Stimulated activated CD8-positive, alpha-beta memory T cell treated with anti-CD3 and anti-CD28 coated beads, Interleukin-7, amount 100 ng/mL, for 24 hours (primary cell): ENCODE results near the gene IFNG.
A peak's percentile ranks its signal among the peaks of the same experiment; 100 is the strongest.
"Not testable (repeated sequence)": the region's sequence is repeated elsewhere in the genome, so short reads cannot be mapped to it uniquely, and the experiment has no call there.

ENCODE experiments used
- DNase-seq: peaks from one replicate; pipeline ENCODE4 v3.0.0-alpha.2; 2020; ENCODE audit warnings: low read depth

The IFNG gene

DNA sequence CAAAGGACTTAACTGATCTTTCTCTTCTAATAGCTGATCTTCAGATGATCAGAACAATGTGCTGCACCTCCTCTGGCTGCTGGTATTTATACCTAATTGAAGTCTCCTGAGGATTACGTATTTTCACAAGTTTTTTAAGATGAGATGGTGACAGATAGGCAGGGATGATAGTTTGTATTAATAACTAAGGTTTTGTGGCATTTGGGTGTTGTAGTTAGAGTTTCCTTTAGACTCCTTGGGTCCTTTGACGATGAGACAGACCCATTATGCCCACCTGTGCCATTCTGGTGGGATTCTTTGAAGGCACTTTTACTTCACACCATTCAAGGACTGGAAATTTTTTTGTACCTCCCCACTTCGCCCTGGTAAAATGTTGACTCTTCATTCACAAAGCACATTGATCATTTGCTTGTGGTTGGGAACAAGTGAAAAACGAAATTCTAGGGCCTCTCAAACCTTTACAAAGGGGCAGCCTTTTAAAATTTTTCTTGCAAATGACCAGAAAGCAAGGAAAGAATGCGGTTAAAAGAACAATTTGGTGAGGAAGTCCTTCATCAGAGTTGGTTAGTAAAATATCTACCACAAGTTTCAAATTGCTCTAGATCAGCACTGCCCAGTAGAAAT is at the start of gene IFNG:
IFNG (minus strand) TSS at position 60 of the 624 bp plus-strand sequence. CDS start 125 bp downstream, outside the sequence.
- DNase-seq: no peak

DNA sequence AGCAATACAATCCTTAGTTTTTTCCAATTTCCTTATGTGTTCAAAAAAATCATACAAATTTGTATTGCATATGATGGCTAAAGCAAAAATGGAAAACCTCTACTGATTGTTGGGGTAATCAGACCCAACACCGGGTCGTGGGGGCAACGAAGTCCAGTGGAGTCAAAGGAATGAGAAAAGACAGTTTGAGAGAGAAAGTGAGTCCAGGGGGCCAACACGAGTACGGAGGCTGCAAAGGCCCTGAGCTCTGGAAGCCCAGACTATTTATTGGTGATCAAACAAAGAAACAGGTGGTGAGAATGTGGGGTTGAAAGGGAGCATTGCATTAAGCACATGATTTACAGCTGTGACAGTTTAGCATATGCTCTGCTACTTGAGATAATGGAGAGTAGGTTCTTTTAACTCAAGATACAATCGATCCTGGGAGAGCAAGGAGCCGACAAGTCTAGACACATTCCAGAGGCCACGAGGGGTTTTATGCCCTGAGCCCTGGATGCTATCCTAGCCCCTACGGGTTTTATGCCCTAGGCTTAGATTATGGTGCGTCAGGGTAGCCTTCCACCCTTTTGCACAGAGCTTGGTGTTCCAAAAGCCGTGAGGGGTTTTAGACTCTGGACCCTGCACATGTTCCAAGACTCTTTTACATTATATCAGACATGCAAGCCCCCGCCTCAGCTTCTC is 49.6 kb upstream of the IFNG start:
- DNase-seq: not testable (repeated sequence)

DNA sequence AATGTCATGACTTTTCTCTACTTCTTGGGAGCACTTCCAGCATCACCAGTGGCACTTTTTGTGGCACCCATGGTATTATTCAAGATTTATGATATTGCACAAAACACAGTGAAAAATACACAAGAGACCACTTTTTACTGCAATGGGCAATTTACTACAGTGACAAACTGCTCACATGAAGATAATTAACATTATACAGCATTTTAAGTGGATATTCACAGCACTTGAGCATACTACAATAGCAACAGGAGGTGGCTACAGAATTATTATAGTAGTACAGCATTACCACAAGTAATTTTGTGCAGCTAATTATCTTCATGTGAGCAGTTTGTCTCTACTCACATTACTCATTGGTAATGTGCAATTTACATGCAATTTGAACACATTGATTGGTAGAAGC is 47.7 kb upstream of the IFNG start:
- no peak for DNase-seq

DNA sequence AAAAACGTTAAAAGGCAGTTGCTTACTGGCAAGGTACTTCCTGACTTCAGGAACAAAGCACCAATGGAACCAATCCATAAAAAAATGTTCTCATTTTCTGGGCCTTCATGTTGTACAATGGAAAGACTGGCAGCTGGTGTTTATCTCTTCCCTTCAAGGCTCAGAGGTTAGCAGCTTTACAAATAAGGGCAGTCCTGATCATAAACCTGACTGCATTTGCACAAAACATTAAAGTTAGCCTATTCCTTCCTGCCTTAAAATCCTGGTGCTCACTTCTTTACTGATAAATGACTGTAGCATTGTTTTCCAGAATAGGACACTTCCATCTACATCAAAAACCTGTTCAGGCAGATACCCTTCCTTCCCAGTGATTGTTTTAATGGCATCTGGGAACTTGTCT is 46.9 kb upstream of the IFNG start:
- no peak for DNase-seq

DNA sequence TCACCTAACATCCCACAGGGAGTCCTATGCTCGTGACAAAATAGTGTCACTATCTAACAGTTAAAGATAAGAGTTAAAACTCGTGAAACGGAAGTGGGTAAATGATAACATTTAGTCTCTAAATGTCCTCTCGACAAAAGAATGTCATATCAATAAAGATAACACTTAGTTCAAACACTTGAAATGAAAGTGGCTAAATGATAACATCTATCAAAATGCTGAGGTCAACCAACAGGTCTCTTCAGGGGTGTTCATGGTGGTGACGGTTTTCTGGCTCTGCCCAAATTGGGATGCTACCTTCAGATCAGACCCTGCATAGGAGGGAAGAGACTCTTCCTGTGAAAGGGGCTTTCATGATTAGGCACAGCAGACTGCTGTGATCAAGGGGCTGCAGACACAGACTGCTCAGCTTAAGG is 43.9 kb upstream of the IFNG start:
- DNase-seq: no peak

DNA sequence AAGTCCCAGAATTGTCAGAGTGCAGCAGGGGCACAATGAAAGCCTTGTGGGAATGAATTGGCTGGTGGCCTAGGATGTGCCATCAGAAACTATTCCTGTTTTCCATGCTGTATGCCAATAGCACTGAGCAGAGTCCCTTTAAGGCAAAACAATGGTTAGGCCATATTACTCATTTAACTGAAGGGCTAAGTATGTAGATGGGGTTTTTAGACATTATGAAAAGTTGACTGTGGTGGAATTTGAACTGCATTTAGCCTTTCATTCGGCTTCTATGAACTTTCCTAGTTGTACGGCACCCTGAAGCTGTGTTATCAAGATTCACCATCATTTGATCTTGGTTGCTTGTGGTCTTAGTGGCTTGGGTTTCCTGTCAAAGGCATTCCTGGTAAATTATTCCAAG is 41.3 kb upstream of the IFNG start:
- DNase-seq: no peak

DNA sequence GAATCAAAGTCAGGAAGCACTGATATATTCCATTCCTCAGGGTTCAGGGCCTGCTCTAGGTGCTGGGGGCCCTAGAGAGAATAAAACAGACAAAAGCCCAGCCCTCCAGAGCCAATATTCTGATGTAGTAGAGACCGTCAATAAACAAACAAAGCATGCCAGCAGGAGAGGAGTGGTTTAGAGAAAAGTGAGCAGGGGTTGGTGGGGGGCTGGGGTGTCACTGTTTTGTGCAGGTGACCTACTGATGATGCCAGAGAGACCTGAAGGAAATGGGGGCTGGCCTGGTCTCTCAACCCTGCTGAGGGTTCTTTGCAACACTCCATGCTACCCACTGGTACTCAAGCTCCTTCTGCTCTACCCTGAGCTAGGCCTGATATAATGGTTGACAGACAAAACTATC is 39.6 kb upstream of the IFNG start:
- DNase-seq: no peak

DNA sequence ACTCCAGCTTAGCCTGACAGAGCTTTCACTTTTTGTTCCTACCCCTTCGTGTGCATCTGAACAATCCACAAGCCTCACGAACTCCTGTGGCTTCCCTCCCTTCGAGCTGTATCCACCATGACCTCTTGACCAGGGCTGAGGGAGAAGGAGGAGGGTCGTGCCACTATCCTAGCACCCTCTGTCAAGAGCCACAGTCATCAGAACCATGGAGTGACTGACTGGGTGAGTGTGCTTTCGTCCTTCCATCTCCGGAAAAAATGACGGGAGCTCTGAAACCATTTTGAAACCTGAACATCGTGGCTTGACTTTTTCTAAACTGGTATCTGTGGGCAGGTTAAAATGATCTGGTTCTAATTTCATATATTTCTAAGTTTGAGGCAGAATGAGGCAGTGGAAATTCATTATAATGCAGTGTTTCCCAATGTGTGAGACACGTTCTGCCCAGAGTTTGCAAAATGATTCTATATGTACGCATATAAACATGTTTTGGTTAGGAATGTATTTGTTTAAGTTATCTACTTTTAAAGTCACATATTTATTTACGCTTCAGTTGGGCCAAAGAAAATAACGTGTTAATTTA is 39.1 kb upstream of the IFNG start:
- no peak for DNase-seq

DNA sequence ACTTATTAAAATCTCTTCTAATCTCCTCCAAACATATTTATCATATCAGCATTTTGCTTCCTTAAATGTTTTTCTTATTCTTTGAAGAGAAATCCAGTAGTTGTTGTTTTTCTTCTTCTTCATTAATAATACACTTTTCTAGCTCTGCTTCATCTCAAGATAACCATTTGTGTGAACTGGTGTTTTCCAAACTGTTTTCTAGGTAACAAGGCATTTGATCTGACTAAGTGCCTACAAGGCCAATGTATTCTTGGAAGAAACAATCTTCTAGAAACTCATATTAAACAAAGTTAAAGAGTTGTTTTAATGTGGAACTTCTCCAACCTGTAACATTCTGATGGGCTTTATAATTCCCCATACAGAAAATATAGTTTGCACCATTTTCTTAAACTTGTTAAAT is 30.8 kb upstream of the IFNG start:
- no peak for DNase-seq

DNA sequence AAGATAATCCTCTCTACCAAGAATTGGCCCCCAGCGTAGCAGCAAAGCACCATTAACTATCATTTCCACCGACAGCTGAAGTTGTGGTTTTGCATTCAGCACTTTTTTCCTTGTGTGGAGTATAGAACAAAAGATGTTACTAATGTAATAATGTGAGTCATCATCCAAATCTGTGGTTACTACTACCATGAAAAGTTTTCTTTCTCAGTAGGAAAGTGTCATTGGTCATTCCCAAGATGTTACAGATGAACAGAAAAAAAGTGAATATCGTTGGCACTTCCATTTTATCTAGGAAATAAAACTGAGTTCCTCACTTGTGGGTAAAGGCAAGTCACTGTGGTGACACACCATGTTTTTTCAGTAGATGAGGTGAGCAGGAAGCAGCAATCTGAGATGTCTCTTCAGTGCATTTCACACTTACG is 30.3 kb upstream of the IFNG start:
- no peak for DNase-seq

DNA sequence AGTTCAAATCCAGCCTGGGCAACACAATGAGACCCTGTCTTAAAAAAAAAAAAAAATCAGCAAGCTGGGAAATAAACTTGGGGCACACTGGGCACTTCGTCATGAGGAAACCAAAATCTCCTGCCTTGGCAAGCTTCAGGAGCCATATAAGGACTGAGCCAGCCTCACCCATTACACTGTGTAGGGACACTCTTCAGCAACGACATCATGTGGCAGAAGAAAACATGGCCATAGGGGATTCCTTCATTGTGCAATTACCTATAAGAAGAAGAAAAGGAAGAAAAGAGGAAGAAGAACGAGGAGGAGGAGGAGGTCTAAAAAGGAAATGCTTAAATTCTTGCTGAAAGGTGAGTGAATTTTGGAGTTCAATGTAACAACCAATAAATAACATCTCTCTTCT is 26.1 kb upstream of the IFNG start:
- DNase-seq: no peak

DNA sequence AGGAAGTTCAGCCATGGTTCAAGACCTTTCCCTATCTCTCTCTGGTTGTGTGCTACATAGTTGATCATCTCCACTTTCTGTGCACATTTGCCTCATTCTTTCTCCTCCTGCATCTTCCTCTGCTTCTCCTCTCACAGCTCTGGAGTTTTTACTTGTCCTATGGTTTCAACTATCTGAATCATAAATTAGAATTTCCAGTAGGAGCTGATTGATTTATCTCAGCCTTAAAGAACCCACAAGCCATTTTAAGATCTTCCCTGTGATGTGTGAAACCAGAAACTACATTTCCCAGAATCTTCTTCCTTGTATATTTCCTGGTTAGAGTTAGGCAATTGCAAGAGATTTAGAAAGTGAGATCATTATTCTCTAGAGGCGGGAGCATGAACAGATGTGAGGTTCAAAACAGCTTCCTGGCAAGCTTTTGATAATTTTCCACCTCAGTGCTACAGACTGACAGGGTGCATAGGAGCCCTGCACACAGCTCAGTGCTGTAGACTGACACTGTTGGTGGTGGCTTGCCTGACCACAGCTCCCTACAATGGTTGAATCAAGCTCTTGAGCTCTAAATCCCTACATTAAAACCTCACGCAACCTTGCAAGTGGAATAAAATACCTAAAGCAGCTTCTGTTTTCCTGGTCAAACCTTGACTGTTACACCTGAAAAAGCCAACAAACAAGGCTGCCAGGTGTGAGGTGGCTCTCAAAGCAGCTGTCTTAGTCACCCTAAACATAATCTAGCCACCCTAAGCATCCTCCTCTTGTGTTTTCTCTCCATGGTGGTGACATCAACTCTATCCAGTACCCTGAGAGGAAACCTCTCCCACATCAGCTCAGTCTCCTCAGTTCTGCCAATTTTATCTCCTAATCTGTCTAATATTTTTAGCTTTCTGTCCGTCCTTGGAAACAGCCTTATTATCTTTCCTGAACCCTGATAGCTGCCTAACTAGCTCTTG is 21.5 kb upstream of the IFNG start:
- no peak for DNase-seq

DNA sequence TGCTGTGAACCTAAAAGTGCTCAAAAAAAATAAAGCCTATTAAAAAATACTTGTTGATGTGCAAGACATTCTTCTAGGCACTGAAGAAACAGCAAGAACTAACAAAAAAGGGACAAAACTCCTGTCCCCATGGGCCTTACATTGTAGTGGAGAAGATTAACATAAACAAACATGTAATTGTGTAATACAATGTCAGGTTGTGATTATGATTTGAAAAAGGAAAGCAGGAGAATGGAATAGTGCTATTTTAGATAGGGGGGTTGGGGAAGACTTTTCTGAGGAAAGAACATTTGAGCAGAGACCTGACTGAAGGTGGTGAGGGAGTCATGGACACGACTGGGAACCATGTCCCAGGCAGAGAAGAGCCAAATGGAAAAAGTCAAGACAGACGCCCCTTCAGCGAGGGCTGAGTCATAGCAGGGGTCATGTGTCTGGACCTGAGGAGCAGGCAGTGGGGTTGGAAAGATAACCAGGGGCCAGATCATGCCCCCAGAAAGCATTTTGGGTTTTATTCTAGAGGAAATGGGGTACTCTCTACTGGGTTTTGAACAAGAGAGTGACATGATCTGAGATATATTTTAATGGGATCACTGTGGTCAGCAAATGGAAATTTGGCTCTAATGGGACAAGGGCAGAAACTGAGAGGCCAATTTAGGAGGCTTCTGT is 19.4 kb upstream of the IFNG start:
- no peak for DNase-seq

DNA sequence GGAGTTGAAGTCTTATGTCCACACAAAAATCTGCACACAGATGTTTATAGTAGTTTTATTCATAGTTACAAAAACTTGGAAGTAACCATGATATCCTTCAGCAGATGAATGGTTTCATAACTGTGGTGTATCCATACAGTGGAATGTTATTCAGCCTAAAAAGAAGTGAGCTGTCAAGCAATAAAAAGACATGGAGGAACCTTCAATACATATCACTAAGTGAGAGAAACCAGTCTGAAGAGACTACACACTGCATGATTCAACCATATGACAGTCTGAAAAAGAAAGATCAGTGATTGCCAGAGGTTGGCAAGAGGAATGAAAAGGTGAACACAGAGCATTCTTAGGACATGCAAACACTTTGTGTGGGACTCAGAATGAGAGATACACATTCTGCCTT is 18.6 kb upstream of the IFNG start:
- DNase-seq: no peak

DNA sequence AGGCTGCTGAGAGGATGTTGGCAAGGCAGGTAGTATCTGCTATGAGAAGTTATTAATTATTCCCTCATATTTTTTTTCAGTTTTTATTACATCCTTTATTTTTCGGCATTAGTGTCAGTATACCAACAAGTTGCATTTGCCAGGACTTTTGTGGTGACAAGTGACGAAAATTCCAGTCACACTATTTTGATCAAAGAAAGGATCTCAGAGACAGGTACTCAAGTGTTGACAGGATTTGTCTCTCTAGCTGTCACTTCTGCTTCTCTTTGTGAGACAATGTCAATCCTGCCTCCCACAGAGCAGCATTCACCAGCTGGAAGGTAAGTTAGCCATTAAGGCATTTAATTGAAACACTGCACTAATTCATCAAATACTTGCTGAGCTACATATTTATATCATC is 18.0 kb upstream of the IFNG start:
- DNase-seq: no peak

DNA sequence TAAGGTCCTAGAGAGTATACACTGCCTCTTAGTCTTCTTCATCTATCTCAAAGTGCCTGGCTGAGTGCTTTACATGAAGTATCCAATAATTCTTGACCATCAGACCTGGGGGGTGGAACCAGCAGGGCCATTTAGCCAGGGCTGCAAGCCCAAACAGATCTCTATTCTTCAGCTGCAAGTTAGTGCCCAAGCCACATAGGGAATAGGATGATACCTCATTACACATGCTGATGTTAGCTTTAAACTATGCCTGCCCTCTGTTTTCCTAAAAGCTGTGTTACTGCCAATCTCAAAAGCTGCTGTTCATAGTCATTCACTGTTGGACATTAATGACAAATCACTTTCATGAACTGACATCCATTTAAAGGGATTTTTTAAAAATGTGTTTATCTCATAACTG is 16.7 kb upstream of the IFNG start:
- DNase-seq: no peak

DNA sequence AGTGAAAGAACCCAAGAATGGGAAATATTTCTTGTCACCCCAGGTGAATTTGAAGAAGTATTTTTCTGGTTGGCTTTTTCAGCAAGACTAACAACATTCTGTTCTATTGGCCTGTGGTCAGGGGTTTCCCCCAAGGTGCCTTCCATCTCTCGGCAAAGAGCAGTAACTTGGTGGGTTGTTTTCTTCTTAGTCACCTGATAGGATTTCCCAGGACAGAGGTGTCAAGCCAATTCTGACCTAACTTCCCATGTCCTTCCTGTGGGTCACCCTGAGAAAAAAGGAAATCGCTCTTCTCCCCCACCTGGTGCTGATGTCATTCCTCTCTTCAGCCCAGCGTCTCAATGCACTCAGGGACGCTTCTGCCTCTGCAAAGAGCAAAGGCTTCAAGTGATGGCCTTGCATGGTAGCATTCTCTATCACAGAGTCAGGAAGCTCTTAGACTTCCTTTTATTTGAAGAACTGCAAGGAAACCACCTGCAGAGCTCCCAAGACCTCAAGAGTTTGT is 16.1 kb upstream of the IFNG start:
- DNase-seq: peak; percentile 23

DNA sequence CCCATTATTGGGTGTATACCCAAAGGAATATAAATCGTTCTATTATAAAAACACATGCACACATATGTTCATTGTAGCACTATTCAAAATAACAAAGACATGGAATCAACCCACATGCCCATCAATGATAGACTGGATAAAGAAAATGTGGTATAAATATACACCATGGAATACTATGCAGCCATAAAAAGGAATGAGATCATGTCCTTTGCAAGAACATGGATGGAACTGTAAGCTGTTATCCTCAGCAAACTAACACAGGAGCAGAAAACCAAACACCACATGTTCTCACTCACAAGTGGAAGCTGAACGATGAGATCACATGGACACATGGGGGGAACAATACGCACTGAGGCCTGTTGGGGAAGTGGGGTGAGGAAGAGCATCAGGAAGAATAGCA is 15.2 kb upstream of the IFNG start:
- DNase-seq: not testable (repeated sequence)

DNA sequence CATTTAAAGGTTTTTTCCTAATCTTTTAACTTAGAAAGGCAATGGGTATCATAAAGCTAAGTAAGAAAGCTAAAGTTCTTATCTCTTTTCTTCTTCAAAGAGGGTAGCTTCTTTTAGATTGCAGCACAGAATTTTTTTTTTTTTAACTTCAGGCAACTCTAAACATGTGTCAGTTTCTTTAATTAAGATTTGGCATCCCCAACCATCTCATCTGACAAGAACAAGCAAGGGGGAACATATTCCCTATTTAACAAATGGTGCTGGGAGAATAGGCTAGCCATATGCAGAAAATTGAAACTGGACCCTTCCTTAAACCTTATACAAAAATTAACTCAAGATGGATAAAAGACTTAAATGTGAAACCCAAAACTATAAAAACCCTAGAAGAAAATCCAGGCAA is 14.3 kb upstream of the IFNG start:
- no peak for DNase-seq

DNA sequence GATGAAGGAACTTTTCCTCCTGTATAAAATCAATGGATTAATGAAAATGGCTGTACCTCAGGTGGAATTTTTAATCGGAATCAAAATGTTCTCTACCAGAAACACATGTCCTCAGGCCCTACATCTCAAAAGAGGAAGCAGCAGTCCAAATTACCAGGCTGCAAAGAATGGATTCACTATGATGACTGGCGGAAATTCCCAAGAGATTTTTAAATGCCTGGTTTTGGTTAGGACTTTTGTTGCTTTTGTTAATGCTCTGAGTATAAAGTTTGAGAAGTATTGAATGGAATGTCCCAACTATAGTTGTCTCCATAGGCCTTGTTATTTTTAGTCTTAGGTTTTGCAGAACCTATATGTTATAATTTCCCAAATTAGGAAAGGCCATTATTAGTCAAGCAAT is 11.2 kb upstream of the IFNG start:
- DNase-seq: no peak

DNA sequence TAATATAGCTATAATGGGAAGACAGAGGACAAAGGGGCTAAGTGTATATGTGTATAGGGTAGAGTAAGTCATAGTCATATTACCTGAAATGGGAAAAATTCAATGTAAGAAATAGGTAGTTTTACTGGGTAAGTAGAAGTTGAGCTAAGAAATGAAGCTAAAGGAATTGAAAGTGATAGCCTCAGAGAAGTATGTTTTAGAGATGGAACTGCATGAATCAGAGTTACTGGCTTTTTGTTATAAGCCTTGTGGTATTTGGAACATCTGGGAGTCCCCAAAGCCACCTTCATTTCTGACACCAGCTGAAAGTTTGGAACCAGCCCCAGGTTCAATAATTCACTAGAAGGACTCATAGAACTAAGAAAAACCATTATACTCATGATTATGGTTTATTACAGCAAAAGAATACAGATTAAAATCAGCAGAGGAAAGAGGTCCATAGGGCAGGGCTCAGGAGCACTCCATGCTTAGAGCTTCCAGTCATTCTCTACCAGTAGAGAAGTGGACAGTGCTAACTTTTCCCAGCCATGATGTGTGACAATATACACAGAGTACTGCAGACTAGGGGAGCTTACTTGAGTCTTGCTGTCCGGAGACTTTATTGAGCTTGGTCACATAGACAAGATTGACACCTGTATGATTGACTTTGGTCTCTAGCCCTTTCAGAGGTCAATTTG is 9.8 kb upstream of the IFNG start:
- no peak for DNase-seq
